Hematopoietic multipotent progenitor cell treated with erythropoietin and hydrocortisone succinate and interleukin-3 and kit ligand, for 6 days (in vitro differentiated cells): ENCODE results near the gene AWAT1.
"Not testable (repeated sequence)": the region's sequence is repeated elsewhere in the genome, so short reads cannot be mapped to it uniquely, and the experiment has no call there.

Source experiments
- DNase-seq: peaks from one replicate; pipeline ENCODE4 v3.0.0-alpha.2; 2015

Gene AWAT1

DNA sequence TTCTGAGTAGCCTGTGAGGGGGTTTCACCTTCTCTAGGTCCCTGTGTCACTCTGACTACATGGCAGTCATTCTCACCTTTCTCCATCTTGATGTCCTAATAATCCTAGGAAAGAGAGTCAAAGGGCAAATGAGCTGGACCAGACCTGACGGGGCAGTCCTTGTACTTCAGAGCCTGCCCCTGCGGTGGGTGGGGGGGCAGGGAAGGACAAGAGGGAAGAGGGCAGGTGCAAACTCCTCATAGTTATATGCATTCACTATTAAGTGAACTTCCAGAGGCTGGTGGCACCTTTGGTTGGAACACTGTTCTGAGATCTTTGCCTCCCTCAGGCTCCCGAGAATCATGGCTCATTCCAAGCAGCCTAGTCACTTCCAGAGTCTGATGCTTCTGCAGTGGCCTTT is at the start of gene AWAT1:
Gene AWAT1, plus strand, starts transcription at position 301 of the 400 bp plus-strand sequence. Its CDS starts 41 bp downstream, at position 342.
- no peak for DNase-seq

DNA sequence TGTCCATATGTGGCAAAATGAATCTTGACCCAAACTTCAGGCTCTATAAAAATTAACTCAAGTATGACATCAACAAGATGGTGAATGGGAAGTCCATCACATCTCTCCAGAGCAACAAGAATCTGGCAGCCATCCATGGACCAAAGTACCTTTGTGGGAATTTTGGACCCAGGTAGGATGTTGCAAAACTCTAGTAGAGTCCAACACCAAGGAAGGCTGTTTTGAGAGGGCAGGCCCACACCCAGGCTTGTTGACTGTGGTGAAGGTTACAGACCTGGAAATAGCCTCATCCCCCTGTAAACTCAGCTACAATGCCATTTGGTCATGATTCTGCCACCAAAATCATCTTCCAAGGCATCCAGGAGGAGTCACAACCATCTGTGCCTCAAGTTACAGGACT is 44.2 kb upstream of the AWAT1 start:
- DNase-seq, result no peak

GRCh38 chrX:70196961-70197720 is 37.3 kb upstream of the AWAT1 start:
- peak; percentile 79 for DNase-seq

- no peak for DNase-seq
Measured at GRCh38 chrX:70201732-70202131, 32.7 kb upstream of the AWAT1 start.

- no peak for DNase-seq
Measured at GRCh38 chrX:70208479-70208878, 26.0 kb upstream of the AWAT1 start.

DNA sequence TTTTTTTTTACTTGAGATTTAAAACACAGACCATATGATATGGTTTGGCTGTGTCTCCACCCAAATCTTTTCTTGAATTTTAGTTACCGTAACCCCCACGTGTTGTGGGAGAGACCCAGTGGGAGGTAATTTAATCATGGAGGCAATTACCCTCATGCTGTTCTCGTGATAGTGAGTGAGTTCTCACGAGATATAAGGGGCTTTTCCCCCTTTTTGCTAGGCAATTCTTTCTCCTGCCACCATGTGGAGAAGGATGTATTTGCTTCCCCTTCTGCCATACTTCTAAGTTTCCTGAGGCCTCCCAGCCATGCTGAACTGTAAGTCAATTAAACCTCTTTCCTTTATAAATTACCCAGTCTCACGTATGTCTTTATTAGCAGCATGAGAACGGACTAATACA is 24.9 kb upstream of the AWAT1 start:
- not testable (repeated sequence) for DNase-seq

DNA sequence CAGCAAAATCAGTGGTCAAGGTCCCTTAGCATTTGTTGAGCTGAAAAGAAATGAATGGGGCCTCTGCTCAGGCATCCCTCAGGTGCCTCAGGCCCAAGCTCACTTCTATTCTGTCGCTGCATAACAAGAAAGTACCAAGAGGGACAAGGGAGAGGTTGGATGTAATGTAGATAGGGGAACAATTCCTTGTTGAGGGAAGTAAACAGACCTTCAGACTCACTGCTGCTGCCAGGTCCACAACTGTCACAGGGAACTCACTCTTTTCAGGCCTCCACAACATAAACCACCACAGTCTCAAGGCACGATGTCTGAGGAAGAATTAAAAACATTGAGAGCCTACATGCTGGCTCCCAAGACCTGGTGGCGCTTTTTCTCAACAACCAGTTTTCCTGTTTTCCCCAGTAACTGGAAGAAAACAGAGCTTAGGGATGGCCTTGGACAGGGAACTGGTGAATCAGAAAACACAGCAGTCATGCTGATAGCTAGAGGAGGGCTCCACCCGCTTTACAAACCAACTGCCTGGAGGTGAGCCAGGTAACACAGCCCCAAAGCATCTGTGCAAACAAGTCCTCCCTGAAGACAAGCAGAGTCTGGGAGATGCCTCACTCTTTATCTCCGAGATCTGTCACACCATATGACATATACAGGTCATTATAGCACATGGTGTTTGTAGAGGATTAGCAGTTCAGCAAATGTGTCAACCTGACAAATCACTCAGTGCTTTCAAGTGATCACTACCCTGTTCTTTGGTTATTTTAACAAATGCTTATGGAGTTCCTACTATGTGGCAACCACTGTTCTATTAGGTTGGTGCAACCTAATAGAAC is 14.3 kb upstream of the AWAT1 start:
- peak; percentile 79 for DNase-seq

DNA sequence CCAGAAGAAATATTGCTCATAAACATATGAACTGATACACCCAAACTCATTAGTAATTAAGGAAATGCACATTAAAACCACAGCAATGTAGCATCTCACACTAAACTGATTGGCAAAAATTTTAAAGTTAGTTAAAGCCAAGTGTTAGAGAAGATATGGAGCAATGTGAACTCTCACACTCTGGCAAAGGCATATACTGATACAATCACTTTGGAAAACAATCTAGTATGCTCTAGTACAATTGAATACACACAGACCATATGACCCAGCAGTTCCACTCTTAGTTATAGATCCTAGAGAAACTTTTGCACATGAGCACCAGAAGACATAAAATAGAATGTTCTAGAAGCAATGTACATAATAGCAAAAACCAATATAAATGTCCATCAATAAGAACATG is 8.4 kb upstream of the AWAT1 start:
- DNase-seq, result no peak

- no peak for DNase-seq
Measured at GRCh38 chrX:70226687-70227086, 7.8 kb upstream of the AWAT1 start.

- peak; percentile 37 for DNase-seq
Measured at GRCh38 chrX:70231666-70232065, 2.8 kb upstream of the AWAT1 start.

DNA sequence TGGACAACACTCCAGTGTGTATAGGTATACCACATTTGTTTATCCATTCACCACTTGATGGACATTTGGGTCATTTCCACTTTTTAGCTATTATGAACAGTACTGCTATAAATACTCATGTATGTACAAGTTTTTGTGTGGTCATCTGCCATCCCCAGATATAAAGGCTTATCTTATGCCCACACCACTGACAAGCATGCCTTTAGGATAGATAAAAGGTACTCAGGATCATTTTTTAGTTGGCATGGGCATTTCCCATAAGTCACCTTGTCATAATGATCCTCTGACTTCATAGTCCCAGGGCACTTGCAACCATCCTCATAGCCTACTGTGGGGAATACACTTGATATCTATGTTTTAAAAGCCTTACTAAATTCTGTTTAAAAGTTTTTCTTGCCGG is 6.3 kb downstream of the AWAT1 start:
- DNase-seq, result peak; percentile 55

GRCh38 chrX:70241501-70241900 is 7.0 kb downstream of the AWAT1 start:
- no peak for DNase-seq

- DNase-seq, result not testable (repeated sequence)
Measured at GRCh38 chrX:70243601-70244000, 9.1 kb downstream of the AWAT1 start.

- DNase-seq, result no peak
Measured at GRCh38 chrX:70244881-70245280, 10.4 kb downstream of the AWAT1 start.

- no peak for DNase-seq
Measured at GRCh38 chrX:70247252-70247651, 12.8 kb downstream of the AWAT1 start.

- DNase-seq, result peak; percentile 81
Measured at GRCh38 chrX:70252491-70252890, 18.0 kb downstream of the AWAT1 start.

DNA sequence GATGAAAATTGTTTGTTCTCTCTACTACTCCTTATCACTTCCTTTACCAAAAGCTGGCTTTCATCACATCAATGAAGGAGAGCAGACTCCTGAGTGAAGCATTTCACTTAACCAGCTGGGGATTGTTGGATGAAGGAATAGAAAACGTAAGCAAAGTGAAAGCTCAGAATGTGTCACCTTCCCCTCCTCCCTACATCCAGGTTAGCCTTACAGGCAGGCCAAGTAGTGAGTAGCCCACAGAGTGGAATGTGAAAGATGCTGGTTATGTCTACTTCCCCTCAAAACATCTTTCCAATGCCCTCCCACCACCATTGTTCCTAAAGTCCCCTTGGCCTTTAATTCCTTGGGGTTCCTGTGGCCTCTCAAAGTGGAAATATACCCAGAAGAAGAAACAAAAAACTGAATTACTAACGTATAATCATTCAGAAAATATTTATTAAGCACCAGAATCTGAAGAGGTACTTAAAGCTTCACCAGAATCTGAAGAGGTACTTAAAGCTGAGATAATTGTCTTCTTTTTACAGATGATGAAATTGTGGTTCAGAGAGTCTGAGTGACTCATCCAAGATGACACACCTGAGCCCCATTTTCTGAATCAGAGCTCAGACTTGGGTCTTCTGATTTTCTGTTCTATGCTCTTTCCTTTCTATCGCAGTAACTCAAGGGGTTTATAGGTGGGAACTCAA is 19.1 kb downstream of the AWAT1 start:
- no peak for DNase-seq

GRCh38 chrX:70254063-70254400 is 19.6 kb downstream of the AWAT1 start:
- no peak for DNase-seq

DNA sequence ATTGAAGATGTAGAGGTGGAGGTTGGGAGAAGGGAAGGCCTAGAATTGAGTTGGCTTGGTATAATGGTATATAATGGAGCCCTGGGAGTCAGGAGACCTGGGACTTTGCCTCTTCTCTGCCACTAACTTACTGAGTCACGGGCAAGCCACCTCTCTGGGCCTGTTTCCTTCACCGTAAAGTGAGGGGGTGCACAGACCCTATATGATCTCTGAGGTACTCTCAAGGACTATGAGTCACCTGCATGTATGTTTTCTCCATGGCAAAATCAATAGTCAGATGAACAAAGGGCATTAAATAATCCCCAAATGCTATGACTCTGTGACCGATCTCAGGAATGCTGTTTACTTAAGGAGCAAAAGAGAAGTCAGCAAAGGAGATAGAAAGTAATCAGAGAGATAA is 20.5 kb downstream of the AWAT1 start:
- DNase-seq, result no peak

- DNase-seq, result no peak
Measured at GRCh38 chrX:70255452-70255851, 21.0 kb downstream of the AWAT1 start.

- DNase-seq, result peak; percentile 7
Measured at GRCh38 chrX:70257423-70258288, 23.2 kb downstream of the AWAT1 start.

DNA sequence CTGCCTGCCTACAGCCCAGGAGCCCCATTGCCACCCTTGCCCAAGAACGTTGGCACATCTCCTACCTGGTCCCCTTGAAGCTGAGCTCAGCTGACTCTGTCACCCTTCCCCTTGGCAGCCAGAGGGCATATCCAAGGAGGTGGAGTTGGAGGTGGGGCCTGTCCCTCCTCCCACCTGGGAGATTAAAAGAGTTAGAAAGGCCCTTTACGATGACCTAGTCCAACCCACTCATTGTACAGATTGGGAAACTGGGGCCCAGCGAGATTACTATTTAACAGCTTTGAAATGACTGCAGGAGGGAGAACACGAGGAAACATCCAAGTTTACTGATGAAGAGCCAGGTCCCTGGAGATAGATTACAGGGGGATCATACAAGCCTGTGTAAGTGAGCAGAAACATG is 25.6 kb downstream of the AWAT1 start, which contains the start of gene P2RY4:
Gene P2RY4, minus strand, starts transcription at position 101 of the 400 bp plus-strand sequence. CDS start 580 bp downstream, outside the sequence.
- DNase-seq, result no peak
